Measurements from ENCODE around the gene STIL.

The STIL gene

GRCh38 chr1:47238935-47239592, 74.9 kb downstream of the STIL start:
- DNase-seq (ENCODE audit: low read depth in 1 of 2, low spot score in 1 of 2) = no peak

- no peak for DNase-seq (ENCODE audit: low read depth in 1 of 2, low spot score in 1 of 2)
Observed at GRCh38 chr1:47235806-47236205, 78.1 kb downstream of the STIL start.

GRCh38 chr1:47235241-47235681, 78.7 kb downstream of the STIL start:
- DNase-seq (ENCODE audit: low read depth in 1 of 2, low spot score in 1 of 2) = no peak

- DNase-seq (ENCODE audit: low read depth in 1 of 2, low spot score in 1 of 2) = no peak
Observed at GRCh38 chr1:47233186-47233585, 80.8 kb downstream of the STIL start.

- DNase-seq (ENCODE audit: low read depth in 1 of 2, low spot score in 1 of 2) = no peak
Observed at GRCh38 chr1:47232187-47232874, 81.6 kb downstream of the STIL start, which contains the start of gene TAL1. Gene TAL1, minus strand, starts transcription at chr1:47232225. Its CDS starts 6,337 bp downstream, at chr1:47225888.

GRCh38 chr1:47231301-47232186, 82.4 kb downstream of the STIL start:
- DNase-seq (ENCODE audit: low read depth in 1 of 2, low spot score in 1 of 2) = peak in 1 of 2 donors; percentile 13

GRCh38 chr1:47230692-47231300, 83.2 kb downstream of the STIL start:
- DNase-seq (ENCODE audit: low read depth in 1 of 2, low spot score in 1 of 2) = no peak

GRCh38 chr1:47229886-47230691, 83.9 kb downstream of the STIL start:
- no peak for DNase-seq (ENCODE audit: low read depth in 1 of 2, low spot score in 1 of 2)

GRCh38 chr1:47229031-47229885, 84.7 kb downstream of the STIL start:
- no peak for DNase-seq (ENCODE audit: low read depth in 1 of 2, low spot score in 1 of 2)

- no peak for DNase-seq (ENCODE audit: low read depth in 1 of 2, low spot score in 1 of 2)
Observed at GRCh38 chr1:47228644-47229030, 85.3 kb downstream of the STIL start.

GRCh38 chr1:47227341-47228232, 86.4 kb downstream of the STIL start:
- no peak for DNase-seq (ENCODE audit: low read depth in 1 of 2, low spot score in 1 of 2)

GRCh38 chr1:47226839-47227215, 87.1 kb downstream of the STIL start:
- no peak for DNase-seq (ENCODE audit: low read depth in 1 of 2, low spot score in 1 of 2)

GRCh38 chr1:47226121-47226838, 87.7 kb downstream of the STIL start:
- DNase-seq (ENCODE audit: low read depth in 1 of 2, low spot score in 1 of 2) = no peak

GRCh38 chr1:47225430-47226100, 88.4 kb downstream of the STIL start:
- no peak for DNase-seq (ENCODE audit: low read depth in 1 of 2, low spot score in 1 of 2)

- DNase-seq (ENCODE audit: low read depth in 1 of 2, low spot score in 1 of 2) = no peak
Observed at GRCh38 chr1:47224676-47225399, 89.1 kb downstream of the STIL start.

GRCh38 chr1:47223921-47224675, 89.8 kb downstream of the STIL start:
- no peak for DNase-seq (ENCODE audit: low read depth in 1 of 2, low spot score in 1 of 2)

All from activated CD4-positive, alpha-beta T cell treated with anti-CD3 and anti-CD28 coated beads, Interleukin-2, amount 50 U/mL, for 24 hours (primary cell).